ENCODE data around the gene ABTB2.

GRCh38 chr11:34184505-34185015 lies 173.2 kb downstream of the ABTB2 start:
- TF ChIP-seq, protein P1, sequence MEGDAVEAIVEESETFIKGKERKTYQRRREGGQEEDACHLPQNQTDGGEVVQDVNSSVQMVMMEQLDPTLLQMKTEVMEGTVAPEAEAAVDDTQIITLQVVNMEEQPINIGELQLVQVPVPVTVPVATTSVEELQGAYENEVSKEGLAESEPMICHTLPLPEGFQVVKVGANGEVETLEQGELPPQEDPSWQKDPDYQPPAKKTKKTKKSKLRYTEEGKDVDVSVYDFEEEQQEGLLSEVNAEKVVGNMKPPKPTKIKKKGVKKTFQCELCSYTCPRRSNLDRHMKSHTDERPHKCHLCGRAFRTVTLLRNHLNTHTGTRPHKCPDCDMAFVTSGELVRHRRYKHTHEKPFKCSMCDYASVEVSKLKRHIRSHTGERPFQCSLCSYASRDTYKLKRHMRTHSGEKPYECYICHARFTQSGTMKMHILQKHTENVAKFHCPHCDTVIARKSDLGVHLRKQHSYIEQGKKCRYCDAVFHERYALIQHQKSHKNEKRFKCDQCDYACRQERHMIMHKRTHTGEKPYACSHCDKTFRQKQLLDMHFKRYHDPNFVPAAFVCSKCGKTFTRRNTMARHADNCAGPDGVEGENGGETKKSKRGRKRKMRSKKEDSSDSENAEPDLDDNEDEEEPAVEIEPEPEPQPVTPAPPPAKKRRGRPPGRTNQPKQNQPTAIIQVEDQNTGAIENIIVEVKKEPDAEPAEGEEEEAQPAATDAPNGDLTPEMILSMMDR (conservative IDR thresholded peaks at IDR 0.05; ENCODE audit: low read length) = no peak
- no peak for TF ChIP-seq EZH2phosphoT487 (IDR thresholded peaks at IDR 0.05; ENCODE audit: borderline replicate concordance, low read depth, low read length)
